ENCODE measurements around the gene MID1. TPM values are rescaled to one million over a fixed set of nuclear protein-coding genes. Genes with fewer than 3 reads are reported as not detected.

MID1 gene
- total RNA-seq, 2 experiments from 2014 or later, result 0.61 to 1.1 TPM

DNA sequence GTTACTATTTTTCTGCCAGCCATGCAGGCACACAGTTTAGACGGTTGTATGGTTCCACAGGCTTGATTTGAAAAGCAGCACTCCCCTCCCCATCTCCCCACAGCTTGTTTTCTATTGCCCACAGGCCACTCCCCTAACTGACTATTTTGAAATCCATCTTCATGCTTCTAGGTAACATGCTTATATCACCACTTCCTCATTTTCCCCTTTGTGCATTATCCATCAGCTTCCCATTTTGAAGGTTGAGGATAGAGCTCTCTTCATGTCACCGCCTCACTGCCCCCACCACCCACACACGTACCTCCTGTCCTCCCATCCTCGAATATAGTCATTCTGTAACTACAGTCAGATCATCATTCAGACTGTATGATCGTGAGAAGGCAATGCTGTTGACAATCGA, 224.7 kb downstream of the MID1 start:
- no peak for DNase-seq
- H3K4me1 Mint-ChIP-seq (ENCODE audit: low read depth), result no peaks in the 10 kb centered on the region
- no peak for ATAC-seq
- no peak overlapping the region for H3K27ac Mint-ChIP-seq
- H3K36me3 Mint-ChIP-seq (ENCODE audit: low read depth), result no peaks in the 10 kb centered on the region
- H3K4me3 Mint-ChIP-seq, result no peak overlapping the region
- TF ChIP-seq, protein P1, sequence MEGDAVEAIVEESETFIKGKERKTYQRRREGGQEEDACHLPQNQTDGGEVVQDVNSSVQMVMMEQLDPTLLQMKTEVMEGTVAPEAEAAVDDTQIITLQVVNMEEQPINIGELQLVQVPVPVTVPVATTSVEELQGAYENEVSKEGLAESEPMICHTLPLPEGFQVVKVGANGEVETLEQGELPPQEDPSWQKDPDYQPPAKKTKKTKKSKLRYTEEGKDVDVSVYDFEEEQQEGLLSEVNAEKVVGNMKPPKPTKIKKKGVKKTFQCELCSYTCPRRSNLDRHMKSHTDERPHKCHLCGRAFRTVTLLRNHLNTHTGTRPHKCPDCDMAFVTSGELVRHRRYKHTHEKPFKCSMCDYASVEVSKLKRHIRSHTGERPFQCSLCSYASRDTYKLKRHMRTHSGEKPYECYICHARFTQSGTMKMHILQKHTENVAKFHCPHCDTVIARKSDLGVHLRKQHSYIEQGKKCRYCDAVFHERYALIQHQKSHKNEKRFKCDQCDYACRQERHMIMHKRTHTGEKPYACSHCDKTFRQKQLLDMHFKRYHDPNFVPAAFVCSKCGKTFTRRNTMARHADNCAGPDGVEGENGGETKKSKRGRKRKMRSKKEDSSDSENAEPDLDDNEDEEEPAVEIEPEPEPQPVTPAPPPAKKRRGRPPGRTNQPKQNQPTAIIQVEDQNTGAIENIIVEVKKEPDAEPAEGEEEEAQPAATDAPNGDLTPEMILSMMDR (IDR thresholded peaks at IDR 0.05), result no peak
- ChIA-PET CTCF (no interaction called here), POLR2A (no interaction called here)
- H3K27me3 Mint-ChIP-seq, result no peaks in the 10 kb centered on the region
- H3K9me3 Mint-ChIP-seq, result no peaks in the 10 kb centered on the region
- intact Hi-C loops (cut with micrococcal nuclease), result no loop called here

Measured in activated CD8-positive, alpha-beta T cell treated with anti-CD3 and anti-CD28 coated beads for 36 hours (primary cell).